ENCODE data around the gene GAS7. TPM values are rescaled to one million over a fixed set of nuclear protein-coding genes. Genes with fewer than 3 reads are reported as not detected.

Gene GAS7
- total RNA-seq, 1 experiment from 2014 or later: 4.1 TPM

DNA sequence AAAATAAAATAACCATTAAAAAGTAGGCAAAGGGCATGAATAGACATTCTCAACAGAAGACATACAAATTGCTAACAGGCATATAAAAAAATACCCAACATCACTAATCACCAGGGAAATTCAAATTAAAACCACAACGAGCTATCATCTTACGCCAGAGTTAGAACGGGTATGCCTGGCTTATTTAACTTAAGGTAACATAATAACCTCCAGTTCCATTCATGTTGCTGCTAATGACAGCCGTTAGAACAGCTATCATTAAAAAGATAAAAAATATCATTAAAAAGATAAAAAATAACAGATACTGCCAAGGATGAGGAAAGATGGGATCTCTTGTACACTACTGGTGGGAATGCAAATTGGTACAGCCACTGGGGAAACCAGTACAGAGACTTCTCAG lies 89.3 kb downstream of the GAS7 start (continued):
- no peak for TF ChIP-seq CBX3 (IDR thresholded peaks at IDR 0.05; ENCODE audit: low read depth)
- no peak for TF ChIP-seq CEBPB (IDR thresholded peaks at IDR 0.05; ENCODE audit: low read depth)
- no peak for TF ChIP-seq CTCF (IDR thresholded peaks at IDR 0.05 in 2 of 3, conservative IDR thresholded peaks at IDR 0.05 in 1 of 3; ENCODE audit: borderline replicate concordance in 1 of 3, insufficient read depth in 1 of 3, low read depth in 2 of 3, low read length in 2 of 3)
- TF ChIP-seq ZBTB33 (IDR thresholded peaks at IDR 0.05; ENCODE audit: extremely low read depth, insufficient replicate concordance, low read length): no peak
- TF ChIP-seq RAD21 (IDR thresholded peaks at IDR 0.05; ENCODE audit: low read depth): no peak
- no peak for TF ChIP-seq YY1 (IDR thresholded peaks at IDR 0.05; ENCODE audit: extremely low read depth, insufficient replicate concordance, low read depth, low read length)
- no peak for TF ChIP-seq ZNF274 (IDR thresholded peaks at IDR 0.05; ENCODE audit: low read depth, low read length)
- no peak for TF ChIP-seq SRF (IDR thresholded peaks at IDR 0.05; ENCODE audit: low read depth)

- Histone ChIP-seq H3K9me2 (ENCODE audit: insufficient read depth) (no peaks in the 10 kb centered on the region), H3K4me3 (replicated peaks in 1 of 2; ENCODE audit: low read depth in 1 of 2, low read length in 2 of 2) (no peak overlapping the region), H3K36me3 (ENCODE audit: control insufficient read depth in 1 of 2, insufficient read depth in 2 of 2, low read length in 2 of 2) (no peaks in the 10 kb centered on the region), H2AFZ (ENCODE audit: low read depth, low read length, poor library complexity, severe bottlenecking) (no peak overlapping the region), H4K20me1 (ENCODE audit: insufficient read depth) (no peaks in the 10 kb centered on the region), H3K4me1 (ENCODE audit: control insufficient read depth in 1 of 2, insufficient read depth in 2 of 2, low read length in 2 of 2) (peaks cover 0 to 6% of the 10 kb centered on the region in 2 experiments; a peak in 1 of 4 replicates), H3K79me2 (ENCODE audit: insufficient read depth, low read length) (no peaks in the 10 kb centered on the region), H3K9me3 (ENCODE audit: control insufficient read depth in 1 of 2, insufficient read depth in 1 of 2, low read depth in 1 of 2, low read length in 2 of 2) (no peaks in the 10 kb centered on the region), H3K27ac (ENCODE audit: low read depth, low read length) (no peak overlapping the region), H3K9ac (ENCODE audit: low read length) (no peak overlapping the region), H3K27me3 (ENCODE audit: insufficient read depth, low read length) (no peaks in the 10 kb centered on the region), H3K4me2 (ENCODE audit: low read length) (no peak overlapping the region)
- RAD21 ChIA-PET (ENCODE audit: low non-redundant PET in 1 of 2, low total read pairs in 2 of 2, uncharacterized antibody in 2 of 2, unreplicated experiment in 2 of 2): no interaction called here
- CTCF ChIA-PET: no interaction called here
- intact Hi-C loops (cut with micrococcal nuclease): no loop called here
- ATAC-seq: no peak
- POLR2A ChIA-PET: no interaction called here
- TF ChIP-seq FOSL1 (IDR thresholded peaks at IDR 0.05; ENCODE audit: low read depth) (no peak), SRF (IDR thresholded peaks at IDR 0.05; ENCODE audit: low read depth) (no peak), EZH2 (IDR thresholded peaks at IDR 0.05) (no peak)
- no peak for DNase-seq (ENCODE audit: low read depth, low spot score)
- BruUV-seq (replicated peaks): no TSS peak
Measured at GRCh38 chr17:10107316-10108165, 90.9 kb downstream of the GAS7 start.

All from HCT116 (cell line).